Subcutaneous adipose tissue (tissue), 4 donors: ENCODE data around the gene PTOV1. TPM values are rescaled to one million over a fixed set of nuclear protein-coding genes. Genes with fewer than 3 reads are reported as not detected.

Experiments
- CTCF ChIP-seq: fragments of 450-650 bp; IDR thresholded peaks from one replicate; pipeline ENCODE4 v1.5.1; 2016; ENCODE audit warnings: low read depth, mild to moderate bottlenecking, control low read depth, antibody characterized with exemption, moderate library complexity
- total RNA-seq, 4 donors: library from RNA; depleted of rRNA; stranded (reverse); fragments of >200 nt; gene quantifications; one replicate each; pipeline ENCODE4 v1.1.0, GENCODE V29; 2016

PTOV1 gene
- 10 to 100 TPM; 39.3 to 65.9 (median 44.2) TPM for total RNA-seq

GRCh38 chr19:49850487-49851342, at the start of gene PTOV1:
PTOV1 (plus strand) TSS chr19:49851159.
- no peak for TF ChIP-seq CTCF

- no peak for TF ChIP-seq CTCF
Measured at GRCh38 chr19:49801401-49801888, 49.5 kb upstream of the PTOV1 start.

- no peak for TF ChIP-seq CTCF
Measured at GRCh38 chr19:49801966-49802661, 48.8 kb upstream of the PTOV1 start.

- no peak for TF ChIP-seq CTCF
Measured at GRCh38 chr19:49802836-49803528, 48.0 kb upstream of the PTOV1 start.

- no peak for TF ChIP-seq CTCF
Measured at GRCh38 chr19:49803529-49803856, 47.5 kb upstream of the PTOV1 start.

GRCh38 chr19:49805822-49806619, 44.9 kb upstream of the PTOV1 start:
- TF ChIP-seq CTCF, result no peak
